Endothelial cell of umbilical vein (primary cell): ENCODE results near the gene RNGTT.

Experiments
- CTCF ChIP-seq, 2 donors: IDR thresholded peaks; 1 replicate in 1 of 2; 2 replicates in 1 of 2; pipeline ENCODE4 v1.5.1; 2011; ENCODE audit warnings: low read length in 2 of 2, mild to moderate bottlenecking in 2 of 2, moderate library complexity in 2 of 2, control low read depth in 1 of 2, inconsistent platforms in 1 of 2, low read depth in 1 of 2; ENCODE audit not compliant: insufficient read depth in 1 of 2; ENCODE audit errors: extremely low read depth in 1 of 2
- EZH2 ChIP-seq: IDR thresholded peaks from 2 replicates; pipeline ENCODE4 v1.6.1; 2012; ENCODE audit warnings: borderline replicate concordance, low read depth, mild to moderate bottlenecking, moderate library complexity, low read length, inconsistent platforms; ENCODE audit not compliant: severe bottlenecking
- FOS ChIP-seq: IDR thresholded peaks from 2 replicates; pipeline ENCODE4 v1.6.1; 2011; ENCODE audit warnings: mild to moderate bottlenecking, low read length, moderate library complexity, borderline replicate concordance; ENCODE audit not compliant: insufficient read depth
- GATA2 ChIP-seq: IDR thresholded peaks from 2 replicates; pipeline ENCODE4 v1.7.0; 2011; ENCODE audit warnings: low read depth, mild to moderate bottlenecking, moderate library complexity, mixed read lengths, low read length; ENCODE audit not compliant: insufficient read length, insufficient read depth
- MAX ChIP-seq: IDR thresholded peaks from 2 replicates; pipeline ENCODE4 v1.6.1; 2011; ENCODE audit not compliant: insufficient read depth, insufficient read length
- MYC ChIP-seq: IDR thresholded peaks from one replicate; pipeline ENCODE4 v1.6.1; 2011; ENCODE audit warnings: mild to moderate bottlenecking, low read depth, low read length
- POLR2A ChIP-seq: IDR thresholded peaks from 2 replicates; pipeline ENCODE4 v1.6.1; 2012; ENCODE audit warnings: low read depth, mild to moderate bottlenecking, control low read depth, low read length
- POLR2AphosphoS5 ChIP-seq: IDR thresholded peaks from 2 replicates; pipeline ENCODE4 v1.6.1; 2012; ENCODE audit warnings: low read depth, mild to moderate bottlenecking, control low read depth, low read length, moderate library complexity; ENCODE audit not compliant: insufficient read depth

DNA sequence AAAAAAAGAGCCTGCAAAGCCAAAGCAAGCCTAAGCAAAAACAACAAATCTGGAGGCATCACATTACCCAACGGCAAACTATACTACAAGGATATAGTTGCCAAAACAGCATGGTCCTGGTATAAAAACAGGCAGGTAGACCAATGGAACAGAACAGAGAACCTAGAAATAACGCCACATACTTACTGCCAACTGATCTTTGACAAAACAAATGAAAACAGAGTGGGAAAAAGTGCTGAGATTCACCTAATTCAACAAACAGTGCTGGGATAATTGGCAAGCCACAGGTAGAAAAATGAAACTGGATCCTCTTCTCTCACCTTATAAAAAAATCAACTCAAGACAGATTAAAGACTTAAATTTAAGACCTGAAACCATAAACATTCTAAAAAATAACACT, 291.8 kb downstream of the RNGTT start:
- TF ChIP-seq MYC = no peak
- no peak for TF ChIP-seq CTCF (IDR thresholded peaks at IDR 0.05; ENCODE audit: extremely low read depth in 1 of 2, insufficient read depth in 1 of 2, low read depth in 1 of 2, low read length in 2 of 2)
- TF ChIP-seq POLR2A = no peak
- no peak for TF ChIP-seq POLR2AphosphoS5
- TF ChIP-seq EZH2 = no peak
- no peak for TF ChIP-seq GATA2
- TF ChIP-seq MAX = no peak
- TF ChIP-seq FOS = no peak
